ENCODE results near the gene HOXA3. TPM values are rescaled to one million over a fixed set of nuclear protein-coding genes. Genes with fewer than 3 reads are reported as not detected.

Gene HOXA3
- polyA plus RNA-seq, 1 donor (not counting 4 experiments of a cell fraction or from before 2014, with no cell fraction given) = 0.58 TPM

- Histone ChIP-seq H3K4me1 (ENCODE audit: control insufficient read depth, extremely low read depth, insufficient read depth, low read length) (peaks cover 31% of the 10 kb centered on the region), H3K36me3 (ENCODE audit: control insufficient read depth in 2 of 2, extremely low read depth in 1 of 2, insufficient read depth in 2 of 2, low read length in 2 of 2) (no peaks in the 10 kb centered on the region), H3K9ac (ENCODE audit: control insufficient read depth, extremely low read depth, insufficient read depth, low read length) (peak overlapping the region; percentile 61), H3K9me1 (ENCODE audit: control insufficient read depth, extremely low read depth, insufficient read depth, low read length) (no peaks in the 10 kb centered on the region), H3K27ac (ENCODE audit: control insufficient read depth, insufficient read depth, low read length) (peak overlapping the region; percentile 67), H3K4me3 (ENCODE audit: control insufficient read depth in 2 of 3, extremely low read depth in 1 of 3, insufficient read depth in 2 of 3, low read depth in 1 of 3, low read length in 3 of 3) (peak overlapping the region in 2 of 3 experiments; percentile 41 to 72), H3K9me3 (ENCODE audit: control insufficient read depth, low read depth, low read length) (no peaks in the 10 kb centered on the region), H4K20me1 (ENCODE audit: control insufficient read depth, extremely low read depth, insufficient read depth, low read length) (no peaks in the 10 kb centered on the region), H3K4me2 (ENCODE audit: control insufficient read depth, extremely low read depth, insufficient read depth, low read depth, low read length) (peak overlapping the region; percentile 93), H3K27me3 (ENCODE audit: control insufficient read depth, extremely low read depth, insufficient read depth, low read length) (no peaks in the 10 kb centered on the region), H2AFZ (ENCODE audit: control insufficient read depth, low read length) (peak overlapping the region; percentile 52), H3K79me2 (ENCODE audit: control insufficient read depth, insufficient read depth, low read length) (peaks cover 32% of the 10 kb centered on the region)
- TF ChIP-seq EZH2 (IDR thresholded peaks at IDR 0.05; ENCODE audit: low read length) = no peak
- TF ChIP-seq CTCF (optimal IDR thresholded peaks at IDR 0.05 in 1 of 3, IDR thresholded peaks at IDR 0.05 in 1 of 3, conservative IDR thresholded peaks at IDR 0.05 in 1 of 3; ENCODE audit: extremely low read depth in 1 of 3, insufficient read depth in 2 of 3, low read length in 3 of 3) = no peak
- dilution Hi-C loops (cut with MboI; ENCODE audit: extremely low pct_ligation_motif_present, low sequenced_read_pairs) = no loop called here
- peak; percentile 52 for FAIRE-seq
- DNase-seq (ENCODE audit: low read depth, low spot score) = no peak
These were observed 42.0 kb downstream of the HOXA3 start for GRCh38 chr7:27110186-27111031.

- H3K4me2 ChIP-seq (ENCODE audit: control insufficient read depth, extremely low read depth, insufficient read depth, low read depth, low read length) = no peak overlapping the region
- H2AFZ ChIP-seq (ENCODE audit: control insufficient read depth, low read length) = no peak overlapping the region
- no peaks in the 10 kb centered on the region for H4K20me1 ChIP-seq (ENCODE audit: control insufficient read depth, extremely low read depth, insufficient read depth, low read length)
- H3K9me3 ChIP-seq (ENCODE audit: control insufficient read depth, low read depth, low read length) = no peaks in the 10 kb centered on the region
- no peak overlapping the region for H3K27ac ChIP-seq (ENCODE audit: control insufficient read depth, insufficient read depth, low read length)
- peaks cover 32% of the 10 kb centered on the region for H3K79me2 ChIP-seq (ENCODE audit: control insufficient read depth, insufficient read depth, low read length)
- H3K9ac ChIP-seq (ENCODE audit: control insufficient read depth, extremely low read depth, insufficient read depth, low read length) = no peak overlapping the region
- no peaks in the 10 kb centered on the region for H3K36me3 ChIP-seq (ENCODE audit: control insufficient read depth in 2 of 2, extremely low read depth in 1 of 2, insufficient read depth in 2 of 2, low read length in 2 of 2)
- peaks cover 31% of the 10 kb centered on the region for H3K4me1 ChIP-seq (ENCODE audit: control insufficient read depth, extremely low read depth, insufficient read depth, low read length)
- no peaks in the 10 kb centered on the region for H3K27me3 ChIP-seq (ENCODE audit: control insufficient read depth, extremely low read depth, insufficient read depth, low read length)
- no peak overlapping the region for H3K4me3 ChIP-seq (ENCODE audit: control insufficient read depth in 2 of 3, extremely low read depth in 1 of 3, insufficient read depth in 2 of 3, low read depth in 1 of 3, low read length in 3 of 3)
- FAIRE-seq = no peak
- no peak for DNase-seq (ENCODE audit: low read depth, low spot score)
- dilution Hi-C loops (cut with MboI; ENCODE audit: extremely low pct_ligation_motif_present, low sequenced_read_pairs) = no loop called here
- H3K9me1 ChIP-seq (ENCODE audit: control insufficient read depth, extremely low read depth, insufficient read depth, low read length) = no peaks in the 10 kb centered on the region
- TF ChIP-seq CTCF (optimal IDR thresholded peaks at IDR 0.05 in 1 of 3, IDR thresholded peaks at IDR 0.05 in 1 of 3, conservative IDR thresholded peaks at IDR 0.05 in 1 of 3; ENCODE audit: extremely low read depth in 1 of 3, insufficient read depth in 2 of 3, low read length in 3 of 3) (no peak), EZH2 (IDR thresholded peaks at IDR 0.05; ENCODE audit: low read length) (no peak)
These were observed 42.8 kb downstream of the HOXA3 start for GRCh38 chr7:27109466-27110185.

All from keratinocyte (primary cell).